ENCODE data around the gene CHD6.

DNA sequence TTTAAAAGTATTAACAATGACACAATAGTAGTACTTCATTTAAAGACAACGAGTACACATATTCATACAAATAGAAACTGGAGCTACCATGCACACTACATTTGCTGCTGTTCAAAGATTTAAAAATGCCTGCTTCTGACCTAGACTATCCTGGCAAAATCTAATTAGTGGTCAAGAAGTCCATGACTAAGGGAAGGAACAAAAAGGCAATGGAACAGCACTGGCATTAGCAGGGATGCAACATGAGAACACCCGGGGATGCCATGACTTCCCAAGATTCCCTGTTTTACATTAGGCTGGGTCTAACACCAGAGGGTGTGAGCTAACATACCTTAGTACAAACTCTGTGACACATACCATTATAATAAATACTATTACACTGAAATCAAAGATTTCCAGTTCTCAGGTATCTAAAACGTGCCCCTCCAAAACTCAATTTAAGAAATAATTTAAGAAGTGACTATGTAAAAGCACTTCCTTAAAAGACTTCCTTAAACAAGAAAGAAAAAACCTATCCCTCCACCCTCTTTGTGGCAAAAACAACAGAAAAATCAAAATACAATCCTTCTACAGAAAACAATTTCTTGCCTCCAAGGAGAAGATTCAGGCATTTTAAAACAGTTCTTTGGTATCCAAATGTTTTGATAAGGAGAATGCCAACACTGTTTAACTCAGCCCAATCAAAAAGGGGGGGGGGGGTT is 25.5 kb downstream of the CHD6 start:
- TF ChIP-seq, protein P1, sequence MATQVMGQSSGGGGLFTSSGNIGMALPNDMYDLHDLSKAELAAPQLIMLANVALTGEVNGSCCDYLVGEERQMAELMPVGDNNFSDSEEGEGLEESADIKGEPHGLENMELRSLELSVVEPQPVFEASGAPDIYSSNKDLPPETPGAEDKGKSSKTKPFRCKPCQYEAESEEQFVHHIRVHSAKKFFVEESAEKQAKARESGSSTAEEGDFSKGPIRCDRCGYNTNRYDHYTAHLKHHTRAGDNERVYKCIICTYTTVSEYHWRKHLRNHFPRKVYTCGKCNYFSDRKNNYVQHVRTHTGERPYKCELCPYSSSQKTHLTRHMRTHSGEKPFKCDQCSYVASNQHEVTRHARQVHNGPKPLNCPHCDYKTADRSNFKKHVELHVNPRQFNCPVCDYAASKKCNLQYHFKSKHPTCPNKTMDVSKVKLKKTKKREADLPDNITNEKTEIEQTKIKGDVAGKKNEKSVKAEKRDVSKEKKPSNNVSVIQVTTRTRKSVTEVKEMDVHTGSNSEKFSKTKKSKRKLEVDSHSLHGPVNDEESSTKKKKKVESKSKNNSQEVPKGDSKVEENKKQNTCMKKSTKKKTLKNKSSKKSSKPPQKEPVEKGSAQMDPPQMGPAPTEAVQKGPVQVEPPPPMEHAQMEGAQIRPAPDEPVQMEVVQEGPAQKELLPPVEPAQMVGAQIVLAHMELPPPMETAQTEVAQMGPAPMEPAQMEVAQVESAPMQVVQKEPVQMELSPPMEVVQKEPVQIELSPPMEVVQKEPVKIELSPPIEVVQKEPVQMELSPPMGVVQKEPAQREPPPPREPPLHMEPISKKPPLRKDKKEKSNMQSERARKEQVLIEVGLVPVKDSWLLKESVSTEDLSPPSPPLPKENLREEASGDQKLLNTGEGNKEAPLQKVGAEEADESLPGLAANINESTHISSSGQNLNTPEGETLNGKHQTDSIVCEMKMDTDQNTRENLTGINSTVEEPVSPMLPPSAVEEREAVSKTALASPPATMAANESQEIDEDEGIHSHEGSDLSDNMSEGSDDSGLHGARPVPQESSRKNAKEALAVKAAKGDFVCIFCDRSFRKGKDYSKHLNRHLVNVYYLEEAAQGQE (IDR thresholded peaks at IDR 0.05; ENCODE audit: low read depth), result no peak
- TF ChIP-seq CEBPB (IDR thresholded peaks at IDR 0.05) (no peak), FOXM1 (IDR thresholded peaks at IDR 0.05; ENCODE audit: borderline replicate concordance, low read depth) (no peak), TCF12 (IDR thresholded peaks at IDR 0.05; ENCODE audit: low read depth) (no peak), EGR1 (IDR thresholded peaks at IDR 0.05) (no peak), TAF1 (IDR thresholded peaks at IDR 0.05; ENCODE audit: low read depth) (no peak), TEAD4 (IDR thresholded peaks at IDR 0.05) (no peak), CREB1 (IDR thresholded peaks at IDR 0.05; ENCODE audit: low read depth) (no peak), YY1 (IDR thresholded peaks at IDR 0.05; ENCODE audit: low read depth) (no peak), EP300 (IDR thresholded peaks at IDR 0.05; ENCODE audit: borderline replicate concordance) (no peak), NFIC (IDR thresholded peaks at IDR 0.05) (no peak), RAD21 (IDR thresholded peaks at IDR 0.05; ENCODE audit: low read depth) (no peak)
- TF ChIP-seq, protein P2, sequence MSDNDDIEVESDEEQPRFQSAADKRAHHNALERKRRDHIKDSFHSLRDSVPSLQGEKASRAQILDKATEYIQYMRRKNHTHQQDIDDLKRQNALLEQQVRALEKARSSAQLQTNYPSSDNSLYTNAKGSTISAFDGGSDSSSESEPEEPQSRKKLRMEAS (IDR thresholded peaks at IDR 0.05), result no peak

Measured in Ishikawa (cell line).